ENCODE results near the gene RFX4. TPM values are rescaled to one million over a fixed set of nuclear protein-coding genes. Genes with fewer than 3 reads are reported as not detected.
A peak's percentile ranks its signal among the peaks of the same experiment; 100 is the strongest.

RFX4 gene
- total RNA-seq, 2 donors from 2014 or later, result not detected

- Histone ChIP-seq H3K36me3 (no peaks in the 10 kb centered on the region), H3K27ac (peak overlapping the region; percentile 26 to 71), H3K9me3 (no peaks in the 10 kb centered on the region), H3K4me3 (no peak overlapping the region), H3K4me1 (peaks cover 0 to 33% of the 10 kb centered on the region in 2 donors), H3K27me3 (no peaks in the 10 kb centered on the region)
- TF ChIP-seq CTCF (IDR thresholded peaks at IDR 0.05), result no peak
- no peak for DNase-seq (ENCODE audit: low spot score)
Measured at GRCh38 chr12:106757623-106758348, 175.0 kb downstream of the RFX4 start.

- H3K36me3 ChIP-seq, result no peaks in the 10 kb centered on the region
- peak overlapping the region; percentile 3 to 71 for H3K27ac ChIP-seq
- H3K4me3 ChIP-seq, result no peak overlapping the region
- H3K9me3 ChIP-seq, result no peaks in the 10 kb centered on the region
- no peaks in the 10 kb centered on the region for H3K27me3 ChIP-seq
- peaks cover 0 to 33% of the 10 kb centered on the region in 2 donors for H3K4me1 ChIP-seq
- no peak for DNase-seq (ENCODE audit: low spot score)
- no peak for TF ChIP-seq CTCF (IDR thresholded peaks at IDR 0.05)
Measured at GRCh38 chr12:106758349-106759110, 175.7 kb downstream of the RFX4 start.

GRCh38 chr12:106759526-106760183 is 176.9 kb downstream of the RFX4 start:
- TF ChIP-seq CTCF (IDR thresholded peaks at IDR 0.05), result no peak
- no peak for DNase-seq (ENCODE audit: low spot score)
- no peaks in the 10 kb centered on the region for H3K27me3 ChIP-seq
- peak overlapping the region; percentile 16 to 71 for H3K27ac ChIP-seq
- H3K4me3 ChIP-seq, result no peak overlapping the region
- peaks cover 0 to 33% of the 10 kb centered on the region in 2 donors for H3K4me1 ChIP-seq
- no peaks in the 10 kb centered on the region for H3K9me3 ChIP-seq
- no peaks in the 10 kb centered on the region for H3K36me3 ChIP-seq

GRCh38 chr12:106760184-106760531 is 177.4 kb downstream of the RFX4 start:
- no peak for DNase-seq (ENCODE audit: low spot score)
- TF ChIP-seq CTCF (IDR thresholded peaks at IDR 0.05), result no peak
- Histone ChIP-seq H3K36me3 (no peaks in the 10 kb centered on the region), H3K27me3 (no peaks in the 10 kb centered on the region), H3K27ac (peak overlapping the region in 1 of 2 donors; percentile 50), H3K9me3 (no peaks in the 10 kb centered on the region), H3K4me1 (peaks cover 0 to 33% of the 10 kb centered on the region in 2 donors), H3K4me3 (no peak overlapping the region)

GRCh38 chr12:106764220-106764619 is 181.4 kb downstream of the RFX4 start:
- Histone ChIP-seq H3K4me1 (peaks cover 0 to 39% of the 10 kb centered on the region in 2 donors), H3K27ac (peak overlapping the region in 1 of 2 donors; percentile 21), H3K4me3 (no peak overlapping the region), H3K9me3 (no peaks in the 10 kb centered on the region), H3K36me3 (no peaks in the 10 kb centered on the region), H3K27me3 (no peaks in the 10 kb centered on the region)
- DNase-seq (ENCODE audit: low spot score), result no peak
- TF ChIP-seq CTCF (IDR thresholded peaks at IDR 0.05), result no peak

Measured in right atrium auricular region (tissue), 2 donors.